GM18520 (cell line): ENCODE results near the gene SLC22A23.

Source experiments
- ATAC-seq: cut with Tn5 transposase; IDR thresholded peaks from one replicate; pipeline ENCODE4 v1.9.1; 2021; ENCODE audit not compliant: unreplicated experiment

The SLC22A23 gene

GRCh38 chr6:3423439-3424184 is 33.2 kb downstream of the SLC22A23 start:
- no peak for ATAC-seq

- no peak for ATAC-seq
Measured at GRCh38 chr6:3422435-3423070, 34.3 kb downstream of the SLC22A23 start.

- no peak for ATAC-seq
Measured at GRCh38 chr6:3421791-3422434, 34.9 kb downstream of the SLC22A23 start.

- no peak for ATAC-seq
Measured at GRCh38 chr6:3421143-3421542, 35.7 kb downstream of the SLC22A23 start.

- ATAC-seq: no peak
Measured at GRCh38 chr6:3419624-3420272, 37.1 kb downstream of the SLC22A23 start.

GRCh38 chr6:3418496-3419060 is 38.3 kb downstream of the SLC22A23 start:
- ATAC-seq: no peak

- no peak for ATAC-seq
Measured at GRCh38 chr6:3417473-3417872, 39.4 kb downstream of the SLC22A23 start.

- no peak for ATAC-seq
Measured at GRCh38 chr6:3415490-3415889, 41.4 kb downstream of the SLC22A23 start.

- ATAC-seq: no peak
Measured at GRCh38 chr6:3415082-3415453, 41.8 kb downstream of the SLC22A23 start.

- no peak for ATAC-seq
Measured at GRCh38 chr6:3414327-3415081, 42.3 kb downstream of the SLC22A23 start.

GRCh38 chr6:3413592-3413991 is 43.3 kb downstream of the SLC22A23 start:
- ATAC-seq: no peak

GRCh38 chr6:3412779-3413500 is 43.9 kb downstream of the SLC22A23 start:
- no peak for ATAC-seq

- ATAC-seq: no peak
Measured at GRCh38 chr6:3411967-3412778, 44.7 kb downstream of the SLC22A23 start.

- no peak for ATAC-seq
Measured at GRCh38 chr6:3410385-3411360, 46.2 kb downstream of the SLC22A23 start.

GRCh38 chr6:3409699-3410384 is 47.0 kb downstream of the SLC22A23 start:
- no peak for ATAC-seq

- ATAC-seq: no peak
Measured at GRCh38 chr6:3408665-3409064, 48.2 kb downstream of the SLC22A23 start.

- no peak for ATAC-seq
Measured at GRCh38 chr6:3407840-3408239, 49.0 kb downstream of the SLC22A23 start.
